AG09309 (cell line): ENCODE data around the gene TMEM138.

Experiments
- DNase-seq: peaks from one replicate; pipeline ENCODE4 v3.0.0-alpha.2; 2010; ENCODE audit warnings: low read depth
- H3K4me3 ChIP-seq: 2 replicates; pipeline ENCODE4 v1.5.1; 2011; ENCODE audit warnings: mild to moderate bottlenecking, low read depth, low read length, moderate library complexity; ENCODE audit not compliant: control insufficient read depth
- TF ChIP-seq, protein P1 (sequence below): IDR thresholded peaks from 2 replicates; pipeline ENCODE4 v1.5.1; 2011; ENCODE audit warnings: mild to moderate bottlenecking, low read depth, low read length, inconsistent platforms; ENCODE audit not compliant: insufficient read depth, control insufficient read depth; ENCODE audit errors: missing control alignments

The TMEM138 gene

GRCh38 chr11:61361237-61361740 is 885 bp upstream of the TMEM138 start:
- DNase-seq, result no peak

DNA sequence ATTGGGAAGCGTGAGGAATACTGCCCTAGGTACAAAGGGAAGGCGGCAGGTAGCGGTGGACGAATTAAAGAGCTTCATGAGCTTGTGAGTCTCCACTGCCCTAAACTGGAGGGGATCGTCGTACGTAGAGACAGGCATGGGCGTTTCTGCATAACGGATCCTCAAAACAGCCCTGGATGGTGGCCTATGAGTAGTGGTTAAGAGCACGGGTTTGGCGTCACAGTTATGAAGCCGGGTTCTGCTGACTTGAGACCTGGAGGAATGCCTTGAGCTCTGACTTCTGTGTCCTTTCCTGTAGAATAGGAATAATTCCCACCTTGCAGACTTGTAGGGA is 335 bp downstream of the TMEM138 start:
- no peak for DNase-seq
- TF ChIP-seq, protein P1, sequence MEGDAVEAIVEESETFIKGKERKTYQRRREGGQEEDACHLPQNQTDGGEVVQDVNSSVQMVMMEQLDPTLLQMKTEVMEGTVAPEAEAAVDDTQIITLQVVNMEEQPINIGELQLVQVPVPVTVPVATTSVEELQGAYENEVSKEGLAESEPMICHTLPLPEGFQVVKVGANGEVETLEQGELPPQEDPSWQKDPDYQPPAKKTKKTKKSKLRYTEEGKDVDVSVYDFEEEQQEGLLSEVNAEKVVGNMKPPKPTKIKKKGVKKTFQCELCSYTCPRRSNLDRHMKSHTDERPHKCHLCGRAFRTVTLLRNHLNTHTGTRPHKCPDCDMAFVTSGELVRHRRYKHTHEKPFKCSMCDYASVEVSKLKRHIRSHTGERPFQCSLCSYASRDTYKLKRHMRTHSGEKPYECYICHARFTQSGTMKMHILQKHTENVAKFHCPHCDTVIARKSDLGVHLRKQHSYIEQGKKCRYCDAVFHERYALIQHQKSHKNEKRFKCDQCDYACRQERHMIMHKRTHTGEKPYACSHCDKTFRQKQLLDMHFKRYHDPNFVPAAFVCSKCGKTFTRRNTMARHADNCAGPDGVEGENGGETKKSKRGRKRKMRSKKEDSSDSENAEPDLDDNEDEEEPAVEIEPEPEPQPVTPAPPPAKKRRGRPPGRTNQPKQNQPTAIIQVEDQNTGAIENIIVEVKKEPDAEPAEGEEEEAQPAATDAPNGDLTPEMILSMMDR, result no peak
- H3K4me3 ChIP-seq, result peak overlapping the region; percentile 80

More at GRCh38 chr11:61361237-61361740, 885 bp upstream of the TMEM138 start:
- TF ChIP-seq, protein P1, result no peak
- peak overlapping the region; percentile 80 for H3K4me3 ChIP-seq

GRCh38 chr11:61364012-61364675 is 2.0 kb downstream of the TMEM138 start:
- H3K4me3 ChIP-seq, result no peak overlapping the region
- TF ChIP-seq, protein P1, result no peak
- no peak for DNase-seq

DNA sequence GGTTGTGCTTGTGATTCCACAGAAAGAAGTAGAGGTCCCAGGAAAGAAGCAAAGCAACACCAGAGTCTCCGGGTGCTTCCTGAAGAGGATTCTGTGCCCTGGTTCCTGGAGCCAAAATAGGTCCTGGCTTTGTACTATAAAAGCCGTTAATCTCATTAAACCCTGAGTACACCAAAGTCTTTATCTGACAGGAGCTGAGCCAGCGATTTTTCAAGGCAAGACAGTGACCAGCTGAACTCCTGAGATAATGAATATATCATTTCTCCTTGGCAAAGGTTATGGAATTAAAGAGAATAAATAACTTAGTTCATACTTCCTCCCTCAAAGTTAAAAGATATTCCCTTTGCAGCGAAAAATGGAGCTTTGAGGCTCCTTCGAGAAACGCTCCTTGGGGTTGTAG is 5.2 kb downstream of the TMEM138 start:
- H3K4me3 ChIP-seq, result no peak overlapping the region
- no peak for DNase-seq
- TF ChIP-seq, protein P1, result no peak

DNA sequence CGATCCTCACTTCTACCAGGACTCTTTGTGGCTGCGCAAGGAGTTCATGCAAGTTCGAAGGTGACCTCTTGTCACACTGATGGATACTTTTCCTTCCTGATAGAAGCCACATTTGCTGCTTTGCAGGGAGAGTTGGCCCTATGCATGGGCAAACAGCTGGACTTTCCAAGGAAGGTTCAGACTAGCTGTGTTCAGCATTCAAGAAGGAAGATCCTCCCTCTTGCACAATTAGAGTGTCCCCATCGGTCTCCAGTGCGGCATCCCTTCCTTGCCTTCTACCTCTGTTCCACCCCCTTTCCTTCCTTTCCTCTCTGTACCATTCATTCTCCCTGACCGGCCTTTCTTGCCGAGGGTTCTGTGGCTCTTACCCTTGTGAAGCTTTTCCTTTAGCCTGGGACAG is 6.5 kb downstream of the TMEM138 start:
- TF ChIP-seq, protein P1, result no peak
- DNase-seq, result no peak
- no peak overlapping the region for H3K4me3 ChIP-seq

DNA sequence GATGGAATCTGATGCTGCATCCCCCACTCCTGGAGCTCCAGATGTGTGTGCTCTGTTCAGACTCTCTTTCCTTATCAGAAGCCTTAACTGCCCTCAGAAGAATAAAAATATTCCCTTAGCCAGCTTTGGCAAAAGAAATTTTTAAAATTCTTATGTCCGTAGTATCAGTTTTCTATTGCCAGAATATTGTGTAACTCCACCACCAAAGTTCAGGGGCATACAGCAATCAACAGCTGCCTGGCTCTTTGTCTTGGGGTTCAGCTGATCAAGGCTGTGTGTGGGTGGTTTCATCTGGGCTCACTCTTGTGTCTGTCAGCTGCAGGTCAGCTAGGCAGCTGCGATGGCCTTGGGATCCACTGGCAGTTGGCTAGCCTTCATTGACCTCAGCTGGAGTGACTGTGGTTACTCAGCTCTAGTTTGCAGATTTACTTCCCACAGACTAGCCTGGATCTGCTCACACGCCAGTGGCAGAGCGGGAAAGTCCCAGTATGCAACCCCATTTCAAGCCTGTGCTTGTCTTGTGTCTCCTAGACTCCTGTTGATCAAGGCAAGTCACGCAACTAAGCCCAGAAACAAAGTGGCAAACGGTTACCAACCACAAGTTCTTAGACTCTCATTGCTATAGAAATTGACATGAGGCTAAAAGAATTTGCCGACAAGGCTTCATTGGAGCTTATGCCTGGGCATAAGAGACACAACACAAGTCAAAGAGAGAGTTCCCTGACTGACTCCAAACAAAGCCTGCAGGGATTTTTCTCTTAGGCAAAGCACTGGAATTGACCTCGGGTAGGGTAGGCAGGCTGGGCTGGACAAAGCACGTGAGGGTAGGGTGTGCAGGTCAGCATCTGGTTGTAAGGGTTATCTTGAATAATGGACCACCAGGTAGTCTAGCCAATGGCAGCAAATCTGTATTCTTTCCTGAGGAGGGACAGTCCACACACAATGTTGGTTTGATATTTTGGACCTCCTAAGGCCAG is 7.5 kb downstream of the TMEM138 start:
- TF ChIP-seq, protein P1, result no peak
- no peak overlapping the region for H3K4me3 ChIP-seq
- peak; percentile 99 for DNase-seq
